GM20431 (cell line): ENCODE data around the gene CNPY1.

Experiments
- in situ Hi-C: fragments of 300-500 bp; cut with MseI, MboI; formaldehyde crosslinking; loops from one replicate; pipeline ENCODE4 v1.15.0; 2020; ENCODE audit warnings: low sequenced_read_pairs; ENCODE audit not compliant: unreplicated experiment

Gene CNPY1

DNA sequence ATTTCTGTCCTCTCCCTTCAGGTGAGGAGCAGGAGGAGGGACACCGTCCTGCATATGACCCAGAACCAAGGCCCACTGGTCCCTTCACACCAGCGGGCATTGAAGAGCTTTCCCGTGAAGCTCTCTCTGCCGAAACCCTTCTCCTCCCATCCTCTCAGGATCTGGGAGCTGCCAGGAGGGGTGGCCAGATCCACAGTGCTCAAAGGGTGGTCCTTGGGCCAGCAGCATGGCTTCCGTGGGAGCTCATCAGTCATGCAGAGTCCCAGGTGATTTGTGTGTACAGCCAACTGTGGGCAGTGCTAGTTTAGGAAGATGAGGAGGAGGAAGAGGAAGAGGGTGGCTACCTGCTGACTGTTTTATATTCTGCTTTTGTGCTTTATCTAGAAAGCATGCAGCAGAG, 28.4 kb downstream of the CNPY1 start:
- in situ Hi-C loops = no loop called here

- in situ Hi-C loops = no loop called here
Observed at GRCh38 chr7:155517452-155517851, 28.9 kb downstream of the CNPY1 start.

- in situ Hi-C loops = no loop called here
Observed at GRCh38 chr7:155516466-155516865, 29.9 kb downstream of the CNPY1 start.

GRCh38 chr7:155515318-155515717, 31.0 kb downstream of the CNPY1 start:
- in situ Hi-C loops = no loop called here

GRCh38 chr7:155514296-155514695, 32.1 kb downstream of the CNPY1 start:
- in situ Hi-C loops = no loop called here

DNA sequence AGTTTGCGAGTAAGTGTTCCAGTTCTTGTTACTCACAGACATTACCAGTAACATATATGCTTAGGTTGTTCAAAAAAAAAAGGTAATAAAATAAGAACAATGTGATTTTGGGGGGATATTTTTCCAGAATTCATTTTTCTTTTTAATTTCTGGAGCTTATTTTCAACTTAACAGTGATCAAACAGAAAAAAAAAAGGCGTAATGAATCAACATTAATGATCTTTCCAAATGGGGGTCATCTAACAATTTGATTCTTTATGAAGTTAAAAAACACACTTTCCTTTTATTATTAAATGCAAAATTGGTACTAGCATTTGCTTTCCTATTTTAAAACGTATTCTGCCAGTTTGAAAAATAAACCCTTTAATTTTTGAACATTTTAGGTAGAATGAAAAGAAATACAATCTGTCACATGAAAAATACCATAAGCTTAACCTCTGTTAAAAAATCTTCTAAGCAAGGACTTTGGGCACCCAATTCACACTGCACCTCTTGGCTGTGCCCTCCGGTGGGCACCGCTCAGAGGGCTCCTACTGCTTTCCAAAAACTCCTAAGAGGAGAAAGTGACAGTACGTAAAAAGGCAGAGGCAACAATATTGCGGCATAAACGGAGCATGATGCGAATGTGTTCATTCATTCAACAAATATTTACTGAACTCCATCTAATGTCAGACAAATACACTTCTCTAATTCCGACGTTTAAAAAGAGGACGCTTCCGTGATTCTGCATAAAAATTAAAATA, 32.6 kb downstream of the CNPY1 start:
- in situ Hi-C loops = no loop called here

GRCh38 chr7:155512246-155512887, 34.0 kb downstream of the CNPY1 start:
- in situ Hi-C loops = no loop called here

GRCh38 chr7:155511702-155511996, 34.7 kb downstream of the CNPY1 start:
- in situ Hi-C loops = no loop called here

GRCh38 chr7:155510975-155511701, 35.2 kb downstream of the CNPY1 start:
- in situ Hi-C loops = no loop called here

DNA sequence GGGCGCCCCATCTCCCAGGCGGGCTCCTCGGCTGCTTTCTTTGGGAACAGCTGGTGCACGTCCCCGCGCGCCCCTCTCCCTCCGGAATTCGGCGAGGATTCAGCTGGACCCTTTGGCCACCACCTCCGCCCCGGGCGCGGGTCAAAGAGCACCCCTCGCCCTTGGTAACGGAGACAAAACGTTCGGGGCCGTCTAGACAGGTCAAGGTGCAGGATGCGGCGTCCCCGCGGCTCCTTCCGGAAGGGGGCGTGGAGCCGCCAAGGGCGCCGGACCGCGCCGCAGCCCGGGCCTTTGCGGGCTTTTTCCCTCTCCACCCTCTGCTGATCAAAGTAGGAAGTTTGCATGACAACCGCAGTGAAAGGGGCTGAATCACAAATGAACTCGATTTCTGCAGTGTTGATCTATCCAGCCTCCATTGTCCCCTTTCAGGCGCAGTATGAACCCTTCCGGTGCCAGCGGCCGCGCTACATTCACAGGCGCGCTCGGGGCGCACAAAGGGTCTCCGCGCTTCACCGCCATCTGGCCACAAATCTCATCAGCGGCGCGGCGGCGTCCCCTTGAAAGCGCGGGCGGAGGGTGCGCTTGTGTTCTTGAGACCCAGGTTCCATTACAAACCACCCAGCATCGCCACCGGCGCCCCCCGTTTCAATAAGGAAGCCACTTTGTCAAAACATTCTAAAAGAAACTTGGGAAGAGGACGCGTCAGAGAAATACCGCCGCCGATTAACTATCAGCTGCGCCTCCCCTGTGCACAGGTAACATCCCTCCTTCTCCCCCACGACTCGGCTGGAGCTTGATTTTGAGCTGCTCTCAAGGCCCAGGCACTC, 36.4 kb downstream of the CNPY1 start:
- in situ Hi-C loops = no loop called here

- in situ Hi-C loops = no loop called here
Observed at GRCh38 chr7:155509359-155509724, 37.0 kb downstream of the CNPY1 start.

- in situ Hi-C loops = no loop called here
Observed at GRCh38 chr7:155508376-155509358, 37.7 kb downstream of the CNPY1 start.

GRCh38 chr7:155507576-155507975, 38.8 kb downstream of the CNPY1 start:
- in situ Hi-C loops = no loop called here

DNA sequence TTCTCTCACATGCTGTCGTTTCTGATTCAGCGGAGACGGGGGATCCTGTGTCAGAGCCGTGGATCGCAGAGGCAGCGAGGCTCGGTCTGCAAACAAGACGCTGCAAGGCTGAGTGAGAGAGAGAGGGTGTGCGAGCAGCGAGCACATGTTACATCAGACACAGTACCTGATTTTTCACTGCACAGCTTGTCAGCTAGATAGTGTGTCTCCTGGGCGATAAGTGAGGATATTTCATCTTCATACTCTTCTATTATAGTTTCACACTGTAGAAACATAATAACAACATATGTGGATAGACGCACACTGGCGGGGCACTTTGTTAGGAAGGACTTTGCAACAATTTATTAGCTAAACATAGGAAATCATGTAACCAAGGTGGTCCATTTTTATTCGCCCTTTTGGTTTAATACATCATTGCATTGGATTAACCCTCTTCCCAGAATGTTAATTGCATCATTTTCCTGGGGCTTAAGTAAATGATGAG, 39.5 kb downstream of the CNPY1 start:
- in situ Hi-C loops = no loop called here

GRCh38 chr7:155505422-155505793, 41.0 kb downstream of the CNPY1 start:
- in situ Hi-C loops = no loop called here

DNA sequence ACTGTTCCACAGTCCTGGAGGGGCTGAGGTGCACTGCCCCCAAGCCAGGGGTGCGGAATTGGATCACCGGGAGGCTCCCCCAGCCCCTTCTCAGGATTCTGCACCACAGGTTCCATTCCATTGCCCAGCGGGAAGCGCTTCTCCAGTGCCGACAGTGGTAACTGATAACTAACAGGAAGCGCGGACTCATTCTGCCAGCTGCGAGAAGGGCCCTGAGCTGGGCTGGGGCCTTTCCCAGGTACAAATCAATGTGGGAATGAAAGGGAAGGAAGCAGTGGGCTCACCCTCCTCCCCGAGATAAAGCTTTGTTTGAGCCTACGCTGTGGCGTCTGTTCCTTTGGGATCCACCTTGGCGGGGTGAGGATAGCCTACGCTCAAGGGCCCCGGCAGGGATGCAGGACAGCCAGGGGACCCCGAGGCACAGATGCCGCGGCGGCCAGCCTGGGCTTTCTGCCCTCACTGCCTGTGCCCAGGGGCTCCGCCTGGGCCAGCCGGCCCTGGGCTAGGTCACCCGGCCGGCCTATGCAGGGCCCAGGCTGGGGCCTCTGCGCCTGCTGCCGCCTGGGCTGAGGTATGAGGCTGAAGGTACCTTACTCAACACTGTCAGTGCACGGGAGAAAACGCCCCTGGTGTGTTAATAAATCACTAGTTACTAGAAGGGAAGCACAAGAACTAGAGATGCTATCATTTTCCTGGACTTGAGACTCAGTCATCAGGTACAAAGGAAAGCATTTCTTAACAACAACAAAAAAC, 49.0 kb downstream of the CNPY1 start:
- in situ Hi-C loops = no loop called here

GRCh38 chr7:155496267-155497005, 49.9 kb downstream of the CNPY1 start:
- in situ Hi-C loops = no loop called here
